ENCODE results near the gene MICA.

MICA gene

GRCh38 chr6:31416394-31417014 is 13.1 kb downstream of the MICA start:
- ChIA-PET CTCF (interaction anchor here (1.0 to 3.5 kb wide), 3 partner anchors 17 to 26 kb away, joined by 3 to 15 read pairs (median 9); no protein-coding TSS in a partner anchor), POLR2A (no interaction called here)
- H3K4me3 ChIP-seq (ENCODE audit: low read depth, low read length) = no peak overlapping the region

GRCh38 chr6:31418251-31418650 is 14.9 kb downstream of the MICA start:
- TF ChIP-seq CTCF (IDR thresholded peaks at IDR 0.05; ENCODE audit: insufficient read depth, low read length, missing control alignments) = no peak

More at GRCh38 chr6:31416394-31417014, 13.1 kb downstream of the MICA start:
- DNase-seq (ENCODE audit: low read depth, low spot score) = no peak
- TF ChIP-seq CTCF (IDR thresholded peaks at IDR 0.05; ENCODE audit: insufficient read depth, low read length, missing control alignments) = no peak

GRCh38 chr6:31419842-31420241 is 16.4 kb downstream of the MICA start:
- CTCF ChIA-PET = interaction anchor here (0.9 to 1.4 kb wide), 5 partner anchors 14 to 29 kb away, joined by 3 to 5 read pairs (median 3); no protein-coding TSS in a partner anchor
- no peak for TF ChIP-seq CTCF (IDR thresholded peaks at IDR 0.05; ENCODE audit: insufficient read depth, low read length, missing control alignments)

More at GRCh38 chr6:31418251-31418650, 14.9 kb downstream of the MICA start:
- no peak overlapping the region for H3K4me3 ChIP-seq (ENCODE audit: low read depth, low read length)
- CTCF ChIA-PET = no interaction called here
- POLR2A ChIA-PET = no interaction called here
- DNase-seq (ENCODE audit: low read depth, low spot score) = no peak

GRCh38 chr6:31420546-31420945 is 17.2 kb downstream of the MICA start:
- H3K4me3 ChIP-seq (ENCODE audit: low read depth, low read length) = no peak overlapping the region
- POLR2A ChIA-PET = no interaction called here
- no peak for DNase-seq (ENCODE audit: low read depth, low spot score)
- TF ChIP-seq CTCF (IDR thresholded peaks at IDR 0.05; ENCODE audit: insufficient read depth, low read length, missing control alignments) = no peak
- CTCF ChIA-PET = interaction anchor here (0.9 to 1.4 kb wide), 5 partner anchors 14 to 28 kb away, joined by 3 to 5 read pairs (median 3); no protein-coding TSS in a partner anchor

More at GRCh38 chr6:31419842-31420241, 16.4 kb downstream of the MICA start:
- DNase-seq (ENCODE audit: low read depth, low spot score) = no peak
- H3K4me3 ChIP-seq (ENCODE audit: low read depth, low read length) = no peak overlapping the region
- POLR2A ChIA-PET = no interaction called here

GRCh38 chr6:31422587-31422986 is 19.2 kb downstream of the MICA start:
- CTCF ChIA-PET = interaction anchor here (0.6 to 1.5 kb wide), 3 partner anchors 20 to 335 kb away, joined by 3 to 4 read pairs (median 3); no protein-coding TSS in a partner anchor
- no peak overlapping the region for H3K4me3 ChIP-seq (ENCODE audit: low read depth, low read length)
- DNase-seq (ENCODE audit: low read depth, low spot score) = no peak
- TF ChIP-seq CTCF (IDR thresholded peaks at IDR 0.05; ENCODE audit: insufficient read depth, low read length, missing control alignments) = no peak
- POLR2A ChIA-PET = no interaction called here

GRCh38 chr6:31423550-31423949 is 20.2 kb downstream of the MICA start:
- ChIA-PET POLR2A (no interaction called here), CTCF (interaction anchor here (0.6 to 1.5 kb wide), 4 partner anchors 19 to 336 kb away, joined by 3 to 4 read pairs (median 3); no protein-coding TSS in a partner anchor)
- no peak overlapping the region for H3K4me3 ChIP-seq (ENCODE audit: low read depth, low read length)
- DNase-seq (ENCODE audit: low read depth, low spot score) = no peak
- TF ChIP-seq CTCF (IDR thresholded peaks at IDR 0.05; ENCODE audit: insufficient read depth, low read length, missing control alignments) = no peak
